Measurements from ENCODE around the gene FAM98B. TPM values are rescaled to one million over a fixed set of nuclear protein-coding genes. Genes with fewer than 3 reads are reported as not detected.

The FAM98B gene
- total and polyA plus RNA-seq, 2 of the 8 experiments (the other 6 are each of a cell fraction or from before 2014, with no cell fraction given) = 5.9 to 48.4 TPM

GRCh38 chr15:38425269-38425668, 28.7 kb upstream of the FAM98B start (continued):
- no peak for TF ChIP-seq ZNF274 (IDR thresholded peaks at IDR 0.05; ENCODE audit: borderline replicate concordance, extremely low read depth, low read length)
- no peak for TF ChIP-seq ASH2L (IDR thresholded peaks at IDR 0.05; ENCODE audit: low read length)
